ENCODE measurements around the gene ACVR1B. TPM values are rescaled to one million over a fixed set of nuclear protein-coding genes. Genes with fewer than 3 reads are reported as not detected.

The ACVR1B gene
- total and polyA plus RNA-seq, 4 donors: 4.0 to 21.9 (median 12.0) TPM

GRCh38 chr12:51951843-51952722, 584 bp downstream of the ACVR1B start:
- DNase-seq (ENCODE audit: low spot score): no peak
- WGBS: 2% methylated on average over 50 of the region's 50 CpGs
- Histone ChIP-seq H3K4me3 (ENCODE audit: low read depth in 1 of 3, low read length in 3 of 3) (peak overlapping the region; percentile 81 to 95 (median 89)), H3K27me3 (ENCODE audit: control insufficient read depth in 4 of 4, insufficient read depth in 4 of 4, low read length in 3 of 4) (no peaks in the 10 kb centered on the region), H3K9me3 (ENCODE audit: control insufficient read depth in 4 of 4, low read length in 3 of 4) (no peaks in the 10 kb centered on the region), H3K9ac (ENCODE audit: low read depth in 1 of 2, low read length in 2 of 2) (peak overlapping the region; percentile 76 to 93), H3K36me3 (ENCODE audit: control insufficient read depth in 4 of 4, insufficient read depth in 3 of 4, low read depth in 1 of 4, low read length in 3 of 4) (no peaks in the 10 kb centered on the region), H3K27ac (ENCODE audit: low read depth in 1 of 2, low read length in 2 of 2) (peak overlapping the region; percentile 84 to 93), H3K4me1 (ENCODE audit: control insufficient read depth in 4 of 4, insufficient read depth in 4 of 4, low read length in 3 of 4) (peaks cover 4 to 36% (median 30%) of the 10 kb centered on the region in 4 donors)
- TF ChIP-seq HNF4G (IDR thresholded peaks at IDR 0.05) (no peak), HNF4A (conservative IDR thresholded peaks at IDR 0.05) (no peak), RAD21 (IDR thresholded peaks at IDR 0.05) (no peak), MAX (IDR thresholded peaks at IDR 0.05) (no peak), EGR1 (IDR thresholded peaks at IDR 0.05; ENCODE audit: low read depth in 2 of 2) (no peak), FOXA1 (IDR thresholded peaks at IDR 0.05) (no peak), NR2F2 (IDR thresholded peaks at IDR 0.05) (no peak), SP1 (IDR thresholded peaks at IDR 0.05) (no peak), TAF1 (conservative IDR thresholded peaks at IDR 0.05) (no peak), ATF3 (IDR thresholded peaks at IDR 0.05) (no peak), FOXA2 (IDR thresholded peaks at IDR 0.05) (no peak), REST (IDR thresholded peaks at IDR 0.05) (no peak), ZBTB33 (IDR thresholded peaks at IDR 0.05) (no peak), GABPA (IDR thresholded peaks at IDR 0.05 in 1 of 2, conservative IDR thresholded peaks at IDR 0.05 in 1 of 2) (no peak), RXRA (IDR thresholded peaks at IDR 0.05) (no peak), YY1 (IDR thresholded peaks at IDR 0.05) (no peak)
- TF ChIP-seq, protein P1, sequence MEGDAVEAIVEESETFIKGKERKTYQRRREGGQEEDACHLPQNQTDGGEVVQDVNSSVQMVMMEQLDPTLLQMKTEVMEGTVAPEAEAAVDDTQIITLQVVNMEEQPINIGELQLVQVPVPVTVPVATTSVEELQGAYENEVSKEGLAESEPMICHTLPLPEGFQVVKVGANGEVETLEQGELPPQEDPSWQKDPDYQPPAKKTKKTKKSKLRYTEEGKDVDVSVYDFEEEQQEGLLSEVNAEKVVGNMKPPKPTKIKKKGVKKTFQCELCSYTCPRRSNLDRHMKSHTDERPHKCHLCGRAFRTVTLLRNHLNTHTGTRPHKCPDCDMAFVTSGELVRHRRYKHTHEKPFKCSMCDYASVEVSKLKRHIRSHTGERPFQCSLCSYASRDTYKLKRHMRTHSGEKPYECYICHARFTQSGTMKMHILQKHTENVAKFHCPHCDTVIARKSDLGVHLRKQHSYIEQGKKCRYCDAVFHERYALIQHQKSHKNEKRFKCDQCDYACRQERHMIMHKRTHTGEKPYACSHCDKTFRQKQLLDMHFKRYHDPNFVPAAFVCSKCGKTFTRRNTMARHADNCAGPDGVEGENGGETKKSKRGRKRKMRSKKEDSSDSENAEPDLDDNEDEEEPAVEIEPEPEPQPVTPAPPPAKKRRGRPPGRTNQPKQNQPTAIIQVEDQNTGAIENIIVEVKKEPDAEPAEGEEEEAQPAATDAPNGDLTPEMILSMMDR (IDR thresholded peaks at IDR 0.05; ENCODE audit: low read depth, low read length, missing input control): no peak

All from liver (tissue), 9 donors.